HG03095 (cell line): ENCODE measurements around the gene FYN.
"Not testable (repeated sequence)": the region's sequence is repeated elsewhere in the genome, so short reads cannot be mapped to it uniquely, and the experiment has no call there.

Experiments
- ATAC-seq: cut with Tn5 transposase; IDR thresholded peaks from one replicate; pipeline ENCODE4 v1.9.1; 2021; ENCODE audit warnings: moderate library complexity; ENCODE audit not compliant: unreplicated experiment

Gene FYN

GRCh38 chr6:111688331-111688730 is 184.9 kb downstream of the FYN start:
- no peak for ATAC-seq

- ATAC-seq, result no peak
Observed at GRCh38 chr6:111687652-111688051, 185.6 kb downstream of the FYN start.

- no peak for ATAC-seq
Observed at GRCh38 chr6:111686932-111687266, 186.4 kb downstream of the FYN start.

- ATAC-seq, result no peak
Observed at GRCh38 chr6:111686249-111686931, 186.9 kb downstream of the FYN start.

GRCh38 chr6:111685526-111685925 is 187.7 kb downstream of the FYN start:
- ATAC-seq, result no peak

- ATAC-seq, result no peak
Observed at GRCh38 chr6:111685058-111685457, 188.2 kb downstream of the FYN start.

- ATAC-seq, result no peak
Observed at GRCh38 chr6:111683749-111684267, 189.4 kb downstream of the FYN start.

GRCh38 chr6:111683157-111683556 is 190.1 kb downstream of the FYN start:
- no peak for ATAC-seq

- ATAC-seq, result no peak
Observed at GRCh38 chr6:111681860-111682259, 191.4 kb downstream of the FYN start.

GRCh38 chr6:111680811-111681609 is 192.2 kb downstream of the FYN start:
- ATAC-seq, result not testable (repeated sequence)

- ATAC-seq, result no peak
Observed at GRCh38 chr6:111680015-111680712, 193.1 kb downstream of the FYN start.

- no peak for ATAC-seq
Observed at GRCh38 chr6:111679126-111679858, 194.0 kb downstream of the FYN start.

- ATAC-seq, result no peak
Observed at GRCh38 chr6:111677249-111677990, 195.8 kb downstream of the FYN start.

- ATAC-seq, result no peak
Observed at GRCh38 chr6:111676383-111676782, 196.9 kb downstream of the FYN start.

GRCh38 chr6:111674883-111675282 is 198.4 kb downstream of the FYN start:
- no peak for ATAC-seq

GRCh38 chr6:111674413-111674812 is 198.8 kb downstream of the FYN start:
- no peak for ATAC-seq

- no peak for ATAC-seq
Observed at GRCh38 chr6:111673937-111674336, 199.3 kb downstream of the FYN start.

- ATAC-seq, result no peak
Observed at GRCh38 chr6:111673532-111673931, 199.7 kb downstream of the FYN start.

- ATAC-seq, result no peak
Observed at GRCh38 chr6:111672761-111673450, 200.3 kb downstream of the FYN start.

GRCh38 chr6:111669326-111669725 is 203.9 kb downstream of the FYN start:
- no peak for ATAC-seq
